Measurements from ENCODE around the gene FAM219A. TPM values are rescaled to one million over a fixed set of nuclear protein-coding genes. Genes with fewer than 3 reads are reported as not detected.
A peak's percentile ranks its signal among the peaks of the same experiment; 100 is the strongest.

The FAM219A gene
- total RNA-seq, 1 donor from 2014 or later = 5.9 TPM

GRCh38 chr9:34405719-34406118 is 52.7 kb downstream of the FAM219A start:
- no peak for ATAC-seq
- no peak for DNase-seq (ENCODE audit: low spot score)

- DNase-seq (ENCODE audit: low spot score) = peak; percentile 80
- ATAC-seq = peak; percentile 98
Measured at GRCh38 chr9:34403554-34404380, 54.6 kb downstream of the FAM219A start.

DNA sequence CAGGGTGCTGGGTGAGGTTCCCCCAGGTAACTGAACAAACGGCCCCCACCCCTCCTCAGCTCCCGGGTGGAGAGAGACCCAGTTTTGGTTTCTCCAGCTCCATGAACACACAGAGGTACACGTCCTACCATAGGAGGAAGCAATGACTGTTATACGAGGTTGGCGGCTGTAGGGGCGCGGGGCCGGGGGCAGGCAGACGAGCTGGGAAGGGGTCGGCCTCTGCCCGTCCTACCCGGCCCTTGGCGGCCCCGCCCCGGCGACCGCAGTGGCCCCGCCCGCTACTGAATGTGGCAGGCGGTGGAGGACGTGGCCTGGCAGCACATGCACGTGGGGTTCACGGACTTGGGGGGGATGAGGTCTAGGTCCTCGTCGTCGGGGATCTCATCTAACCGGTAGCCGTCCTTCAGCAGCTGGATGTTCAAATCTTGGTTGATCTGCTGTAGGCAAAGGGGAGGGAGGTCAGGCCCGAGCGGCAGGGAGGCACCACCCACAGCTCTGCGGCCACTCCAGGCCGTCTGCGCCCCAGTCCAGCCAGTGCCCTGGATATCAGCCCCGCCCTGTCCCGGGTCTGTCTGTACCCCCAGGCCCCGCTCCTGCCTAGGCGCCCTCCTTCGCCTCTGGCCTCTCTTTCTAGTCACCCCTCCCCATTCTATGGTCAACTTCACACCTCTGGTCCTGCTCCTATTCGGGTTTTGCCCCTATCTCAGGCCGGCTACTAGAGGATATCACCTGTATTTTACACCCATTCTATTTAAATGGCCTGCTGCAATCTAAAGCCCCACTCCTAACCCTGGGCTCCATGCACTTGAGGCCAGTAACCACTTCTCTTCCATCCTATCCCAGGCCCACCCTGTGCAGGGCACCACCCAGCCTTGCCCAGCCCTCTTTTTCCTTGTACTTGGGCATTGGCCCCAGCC is 57.4 kb downstream of the FAM219A start:
- ATAC-seq = no peak
- no peak for DNase-seq (ENCODE audit: low spot score)

GRCh38 chr9:34400275-34400674 is 58.1 kb downstream of the FAM219A start:
- ATAC-seq (no peak), DNase-seq (ENCODE audit: low spot score) (no peak)

DNA sequence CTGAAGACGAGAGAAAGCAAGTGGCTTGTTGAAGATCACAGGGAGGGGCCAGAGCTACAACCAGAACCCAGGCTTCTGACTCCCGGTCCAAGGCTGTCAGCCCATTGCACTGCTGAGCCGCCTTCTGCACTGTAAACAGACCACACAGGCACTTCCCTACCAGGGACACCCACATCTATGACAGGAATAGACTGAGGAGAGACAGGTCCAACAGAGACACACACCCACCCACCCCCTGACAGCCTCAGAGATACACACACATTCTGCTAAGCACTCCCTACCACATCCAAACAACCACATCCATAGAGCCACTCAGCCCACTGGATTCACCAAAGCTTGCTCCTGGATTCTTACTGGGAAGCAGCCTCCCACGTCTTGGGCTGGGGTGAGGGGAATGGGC is 58.6 kb downstream of the FAM219A start:
- ATAC-seq = no peak

GRCh38 chr9:34398875-34399274 is 59.5 kb downstream of the FAM219A start:
- ATAC-seq (no peak), DNase-seq (ENCODE audit: low spot score) (no peak)

More for the DNA sequence above, 58.6 kb downstream of the FAM219A start:
- DNase-seq (ENCODE audit: low spot score) = no peak

- ATAC-seq = no peak
- no peak for DNase-seq (ENCODE audit: low spot score)
Measured at GRCh38 chr9:34396276-34397214, 61.8 kb downstream of the FAM219A start.

DNA sequence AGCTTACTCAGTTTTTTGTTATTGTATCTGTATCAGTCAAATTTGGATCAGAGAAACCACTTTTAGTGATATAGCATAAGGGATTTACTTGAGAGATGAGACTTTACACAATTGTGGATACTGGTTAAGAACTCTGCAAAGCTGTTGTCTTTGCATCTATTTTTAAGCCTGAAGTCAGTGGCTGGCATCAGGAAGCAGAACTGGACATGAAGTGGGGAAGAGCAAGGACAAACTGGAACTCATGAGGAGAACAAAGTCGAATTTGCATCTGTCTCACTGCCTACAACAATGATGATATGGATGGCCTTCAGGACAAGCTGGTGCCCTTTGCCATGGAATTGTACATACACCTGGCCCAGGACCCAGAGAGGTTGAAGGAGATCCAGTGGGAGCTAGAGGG is 65.9 kb downstream of the FAM219A start:
- no peak for DNase-seq (ENCODE audit: low spot score)
- ATAC-seq = no peak

DNA sequence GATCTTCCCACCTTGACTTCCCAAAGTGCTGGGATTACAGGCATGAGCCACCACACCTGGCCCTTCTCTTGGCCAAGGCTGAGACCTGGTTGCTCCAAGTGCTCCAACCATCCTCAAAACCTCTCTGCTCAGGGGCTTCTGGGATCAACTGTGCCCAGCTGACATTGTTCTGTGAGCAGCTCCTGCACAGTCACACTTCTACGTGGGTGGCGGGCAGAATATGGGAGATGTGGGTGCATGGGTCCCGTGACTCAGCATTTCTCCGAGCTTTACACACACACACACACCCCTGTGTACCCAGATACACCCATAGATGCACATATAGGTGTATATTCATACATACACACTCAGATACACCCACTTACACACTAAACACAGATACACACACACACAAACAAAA is 71.1 kb downstream of the FAM219A start:
- DNase-seq (ENCODE audit: low spot score) = peak; percentile 34
- ATAC-seq = no peak

GRCh38 chr9:34386656-34387055 is 71.7 kb downstream of the FAM219A start:
- ATAC-seq = no peak
- peak; percentile 40 for DNase-seq (ENCODE audit: low spot score)

DNA sequence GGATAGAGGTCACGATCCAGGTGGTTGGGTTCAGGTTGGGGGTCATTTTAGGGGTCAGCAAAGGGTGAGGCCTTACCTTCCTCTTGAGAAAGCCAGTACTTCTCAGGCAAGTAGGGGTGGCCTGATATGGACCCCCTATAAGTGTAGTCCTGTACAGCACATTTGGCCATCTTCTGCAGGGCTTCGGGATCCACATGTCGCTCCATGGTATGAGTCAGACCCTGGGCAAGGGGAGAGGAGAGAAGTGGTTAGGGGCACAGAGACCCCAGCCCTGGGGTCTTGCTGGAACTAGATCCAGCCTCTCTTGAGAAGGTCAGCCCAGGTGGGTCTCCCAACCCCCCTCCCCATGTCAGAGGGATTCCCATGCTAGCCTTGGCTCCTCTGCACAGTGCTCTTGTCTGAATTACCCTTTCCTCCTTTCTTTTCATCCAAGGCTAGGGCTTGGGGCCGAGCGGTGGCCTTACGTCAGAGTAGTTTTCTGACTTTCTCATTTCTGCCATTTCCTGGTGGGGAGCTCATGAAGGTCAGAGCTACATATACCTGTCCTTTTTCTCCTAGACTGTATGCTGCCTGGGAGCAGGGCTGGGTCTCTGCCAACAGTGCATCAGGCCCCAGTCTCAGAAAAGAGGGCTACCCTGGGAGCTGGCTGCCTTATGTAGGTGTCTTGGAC is 72.7 kb downstream of the FAM219A start:
- ATAC-seq = no peak
- peak; percentile 41 for DNase-seq (ENCODE audit: low spot score)

- DNase-seq (ENCODE audit: low spot score) = peak; percentile 27
- ATAC-seq = peak; percentile 21
Measured at GRCh38 chr9:34384368-34385165, 73.8 kb downstream of the FAM219A start.

GRCh38 chr9:34383904-34384303 is 74.5 kb downstream of the FAM219A start:
- DNase-seq (ENCODE audit: low spot score) (peak; percentile 15), ATAC-seq (no peak)

- DNase-seq (ENCODE audit: low spot score) = peak; percentile 8
- ATAC-seq = no peak
Measured at GRCh38 chr9:34382879-34383278, 75.5 kb downstream of the FAM219A start.

DNA sequence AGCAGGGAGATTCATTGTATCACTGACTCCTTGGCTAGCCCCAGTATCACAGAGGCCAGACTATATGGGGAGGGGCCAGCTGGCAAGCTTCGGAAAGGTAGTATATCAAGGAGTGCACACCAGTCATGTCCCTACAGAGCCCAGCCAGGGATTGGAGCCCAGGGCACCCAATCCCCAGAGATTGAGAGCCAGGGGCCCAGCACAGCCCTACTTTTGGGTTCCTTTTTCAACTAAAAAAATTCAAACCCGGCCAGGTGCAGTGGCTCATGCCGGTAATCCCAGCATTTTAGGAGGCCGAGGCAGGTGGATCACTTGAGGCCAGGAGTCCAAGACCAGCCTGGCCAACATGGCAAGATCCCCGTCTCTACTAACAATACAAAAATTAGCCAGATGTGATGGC is 76.3 kb downstream of the FAM219A start:
- ATAC-seq = no peak
- DNase-seq (ENCODE audit: low spot score) = peak; percentile 33

DNA sequence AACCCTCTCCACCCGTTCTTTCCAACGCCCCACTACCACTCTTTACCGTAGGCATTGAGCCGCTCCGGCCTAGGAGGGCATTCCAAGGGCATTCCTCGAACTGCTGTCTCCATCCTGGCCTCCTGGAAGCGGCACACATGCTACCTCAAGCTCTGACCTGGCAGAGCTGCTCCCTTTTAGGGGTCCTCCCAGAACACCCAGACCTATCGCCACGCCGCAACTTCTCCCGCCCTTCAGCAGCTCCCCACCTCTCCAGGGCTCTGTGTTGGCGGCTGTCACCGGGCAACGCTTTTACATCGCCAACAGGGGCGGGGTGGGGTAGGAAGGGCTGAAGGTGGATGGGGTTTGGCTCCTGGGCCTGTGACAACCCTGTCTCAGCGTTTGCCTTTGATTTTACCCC is 77.0 kb downstream of the FAM219A start:
- no peak for ATAC-seq
- peak; percentile 50 for DNase-seq (ENCODE audit: low spot score)

DNA sequence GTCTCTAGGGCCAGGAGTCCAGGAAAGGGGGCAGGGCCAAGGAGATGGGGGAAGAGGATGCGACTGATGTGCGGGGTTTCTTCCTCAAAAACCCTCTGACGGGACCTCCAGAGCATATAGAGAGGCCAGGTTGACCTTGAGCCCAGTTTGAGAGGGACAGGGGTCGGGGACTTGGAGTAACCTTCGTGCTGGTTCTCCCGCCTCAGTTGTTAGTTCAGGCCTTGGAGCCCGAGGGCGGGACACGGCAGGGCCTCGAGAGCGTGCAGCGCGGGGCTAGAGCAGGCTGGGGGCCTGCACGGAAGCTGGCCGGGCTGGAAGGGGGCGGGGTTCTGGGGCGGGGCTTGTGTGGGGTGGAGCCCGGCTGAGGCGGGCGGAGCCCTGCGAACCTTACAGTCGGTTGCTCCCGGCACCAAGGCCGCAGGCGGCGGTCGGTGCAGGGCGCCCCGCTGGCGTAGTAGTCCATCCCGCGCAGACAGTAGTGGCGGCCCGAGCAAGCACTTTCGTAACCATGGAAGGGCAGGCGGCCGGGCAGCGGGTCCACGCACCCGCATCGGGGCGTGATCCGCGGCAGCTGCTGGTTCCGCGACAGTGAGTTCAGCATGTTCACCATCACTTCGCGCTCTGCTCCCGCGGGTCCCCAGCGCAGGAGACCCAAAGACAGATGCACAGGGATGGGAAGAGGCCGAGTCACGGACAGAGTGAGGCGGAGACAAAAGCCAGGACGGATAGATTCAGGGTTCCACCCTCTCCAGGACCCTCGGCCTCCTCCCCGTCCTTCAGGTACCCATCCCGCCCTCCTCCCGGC is 77.7 kb downstream of the FAM219A start:
- ATAC-seq = peak; percentile 60
- peak; percentile 90 for DNase-seq (ENCODE audit: low spot score)

DNA sequence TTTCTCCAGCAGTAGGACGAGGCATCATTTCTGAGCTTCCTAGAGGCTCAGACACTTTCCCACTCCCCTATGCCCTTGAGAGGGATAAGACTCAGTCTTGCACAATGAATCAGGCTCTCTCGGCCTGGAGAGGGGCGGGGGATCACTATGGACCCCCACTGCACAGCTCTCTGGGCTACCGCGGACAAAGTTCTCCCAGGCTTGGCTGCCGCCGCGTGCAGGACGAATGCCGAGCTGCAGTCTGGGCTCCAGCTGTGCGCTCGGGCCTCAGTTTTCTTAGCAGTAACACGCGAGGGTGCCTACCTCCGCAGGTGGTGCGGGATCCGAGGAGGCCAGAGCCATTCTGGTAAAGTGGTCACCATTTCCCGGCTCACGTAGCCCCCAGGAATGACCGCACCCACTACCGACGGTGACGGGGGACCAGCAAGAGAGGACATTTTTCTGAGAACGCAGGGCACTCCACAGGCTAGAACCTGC is 78.3 kb downstream of the FAM219A start:
- peak; percentile 51 for DNase-seq (ENCODE audit: low spot score)
- ATAC-seq = peak; percentile 3
